Measurements from ENCODE around the gene VWA2.

DNA sequence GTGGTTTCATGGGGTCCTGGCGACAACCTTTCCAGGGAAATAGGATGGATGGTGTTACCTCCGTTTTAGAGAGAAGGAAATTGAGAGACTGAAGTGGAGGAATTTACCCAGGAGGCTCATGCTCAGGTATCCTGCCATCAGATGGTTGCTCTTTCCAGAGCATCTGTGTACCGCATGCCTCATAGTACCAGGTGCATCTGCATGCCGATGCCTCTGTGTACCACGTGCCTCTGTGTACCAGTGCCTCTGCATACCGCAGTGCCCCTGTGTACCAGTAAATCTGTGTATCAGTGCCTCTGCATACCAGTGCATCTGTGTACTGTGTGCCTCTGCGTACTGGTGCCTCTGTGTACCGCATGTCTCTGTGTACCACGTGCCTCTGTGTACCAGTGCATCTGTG is 3.2 kb downstream of the VWA2 start:
- no peak for TF ChIP-seq POLR2A (IDR thresholded peaks at IDR 0.05; ENCODE audit: borderline replicate concordance, extremely low read depth, insufficient read depth, insufficient read length)
- no peak for TF ChIP-seq REST (IDR thresholded peaks at IDR 0.05; ENCODE audit: low read depth)
- TF ChIP-seq CTCF (IDR thresholded peaks at IDR 0.05 in 2 of 3, conservative IDR thresholded peaks at IDR 0.05 in 1 of 3; ENCODE audit: borderline replicate concordance in 1 of 3, insufficient read depth in 1 of 3, low read depth in 2 of 3, low read length in 2 of 3): no peak
- TF ChIP-seq CBX3 (IDR thresholded peaks at IDR 0.05; ENCODE audit: low read depth): no peak
- TF ChIP-seq EGR1 (IDR thresholded peaks at IDR 0.05; ENCODE audit: low read depth): no peak
- no peak for TF ChIP-seq SRF (IDR thresholded peaks at IDR 0.05; ENCODE audit: low read depth)
- no peak for TF ChIP-seq EZH2 (IDR thresholded peaks at IDR 0.05)
- no peak for TF ChIP-seq SP1 (IDR thresholded peaks at IDR 0.05; ENCODE audit: low read depth)
- TF ChIP-seq POLR2AphosphoS5 (IDR thresholded peaks at IDR 0.05; ENCODE audit: low read depth, low read length): no peak

Measured in HCT116 (cell line).